ELR (cell line): ENCODE results near the gene UVRAG.
A peak's percentile ranks its signal among the peaks of the same experiment; 100 is the strongest.
"Not testable (repeated sequence)": the region's sequence is repeated elsewhere in the genome, so short reads cannot be mapped to it uniquely, and the experiment has no call there.

Experiments used
- DNase-seq: peaks from one replicate; pipeline ENCODE4 v3.0.0-alpha.2; 2015; ENCODE audit warnings: low read depth

Gene UVRAG

DNA sequence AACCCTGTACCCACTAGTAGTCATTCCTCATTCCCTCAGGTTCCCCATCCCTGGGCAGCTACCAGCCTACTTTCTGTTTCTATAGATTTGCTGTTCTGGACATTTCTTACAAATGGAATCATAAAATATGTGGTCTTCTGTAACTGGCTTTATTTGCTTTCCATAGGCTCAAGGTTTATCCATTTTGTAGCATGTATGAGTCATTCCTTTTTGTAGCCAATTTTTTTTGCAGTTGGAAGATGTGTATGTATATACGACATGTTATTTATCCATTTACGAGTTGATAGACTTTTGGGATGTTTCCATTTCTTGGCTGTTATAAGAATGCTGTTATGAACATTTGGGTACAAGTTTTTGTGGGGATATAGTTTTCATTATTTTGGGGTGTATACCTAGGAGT, 260.7 kb downstream of the UVRAG start:
- no peak for DNase-seq

DNA sequence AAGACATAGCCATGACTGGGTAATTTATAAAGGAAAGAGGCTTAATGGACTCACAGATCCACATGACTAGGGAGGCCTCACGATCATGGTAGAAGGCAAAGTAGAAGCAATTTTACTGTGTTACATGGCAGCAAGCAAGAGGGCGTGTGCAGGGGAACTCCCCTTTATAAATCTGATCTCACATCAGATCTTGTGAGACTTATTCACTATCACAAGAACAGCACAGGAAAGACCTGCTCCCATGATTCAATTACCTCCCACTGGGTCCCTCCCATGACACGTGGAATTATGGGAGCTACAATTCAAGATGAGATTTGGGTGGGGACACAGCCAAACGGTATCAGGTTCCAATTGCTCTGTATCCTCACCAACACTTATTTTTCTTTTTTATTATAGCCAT, 261.2 kb downstream of the UVRAG start:
- not testable (repeated sequence) for DNase-seq

DNA sequence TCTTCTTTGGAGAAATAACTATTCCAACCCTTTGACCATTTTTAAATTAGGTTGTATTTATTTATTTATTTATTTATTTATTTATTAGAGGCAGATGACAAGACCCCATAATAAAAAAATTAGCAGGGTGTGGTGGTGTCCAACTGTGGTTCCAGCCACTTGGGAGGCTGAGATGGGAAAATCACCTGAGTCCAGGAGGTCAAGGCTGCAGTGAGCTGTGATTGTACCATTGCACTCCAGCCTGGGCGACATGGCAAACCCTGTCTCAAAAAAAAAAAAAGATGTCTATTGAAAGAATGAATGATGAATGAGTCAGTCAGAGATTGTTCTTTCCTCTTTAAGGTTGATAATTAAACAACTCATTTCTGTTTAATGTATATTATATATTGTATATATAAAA, 261.7 kb downstream of the UVRAG start:
- DNase-seq: no peak

DNA sequence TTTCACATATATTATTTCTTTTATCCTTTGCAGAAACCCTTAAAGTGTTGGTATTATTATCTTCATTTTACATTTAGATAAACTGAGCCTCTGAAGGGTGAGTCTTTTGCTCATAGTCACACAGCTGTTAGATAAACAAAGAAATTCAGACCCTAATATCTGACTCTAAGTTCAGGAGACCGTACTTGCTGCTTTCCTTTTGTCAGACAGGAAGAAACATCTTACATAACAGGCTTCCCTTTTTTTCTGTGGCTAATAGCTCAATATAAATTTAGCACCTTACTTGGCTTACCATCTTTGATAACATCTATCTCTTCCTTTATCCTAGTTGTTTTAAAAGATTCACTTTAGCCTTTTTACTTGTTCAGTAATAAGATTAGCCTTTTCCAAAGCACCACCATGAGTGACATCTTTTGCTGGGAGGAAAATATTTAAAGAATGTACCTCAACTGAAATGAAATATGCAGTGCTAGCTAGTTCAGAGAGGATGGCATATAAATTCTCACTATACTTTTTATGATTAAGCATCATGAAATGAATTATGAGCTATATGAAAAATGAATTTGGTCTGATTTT, 262.7 kb downstream of the UVRAG start:
- no peak for DNase-seq

DNA sequence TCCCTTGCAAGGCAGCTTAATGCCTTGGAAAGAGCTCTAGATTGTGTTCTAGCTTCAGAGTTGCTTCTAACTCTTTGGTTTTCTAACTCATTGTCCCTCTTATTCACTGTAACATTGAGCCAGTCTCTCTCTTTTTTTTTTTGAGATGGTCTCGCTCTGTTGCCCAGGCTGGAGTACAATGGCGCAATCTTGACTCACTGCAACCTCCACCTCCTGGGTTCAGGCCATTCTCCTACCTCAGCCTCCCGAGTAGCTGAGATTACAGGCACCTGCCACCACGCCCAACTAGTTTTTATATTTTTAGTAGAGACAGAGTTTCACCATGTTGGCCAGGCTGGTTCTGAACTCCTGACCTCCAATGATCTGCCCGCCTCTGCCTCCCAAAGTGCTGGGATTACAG, 266.1 kb downstream of the UVRAG start:
- not testable (repeated sequence) for DNase-seq

DNA sequence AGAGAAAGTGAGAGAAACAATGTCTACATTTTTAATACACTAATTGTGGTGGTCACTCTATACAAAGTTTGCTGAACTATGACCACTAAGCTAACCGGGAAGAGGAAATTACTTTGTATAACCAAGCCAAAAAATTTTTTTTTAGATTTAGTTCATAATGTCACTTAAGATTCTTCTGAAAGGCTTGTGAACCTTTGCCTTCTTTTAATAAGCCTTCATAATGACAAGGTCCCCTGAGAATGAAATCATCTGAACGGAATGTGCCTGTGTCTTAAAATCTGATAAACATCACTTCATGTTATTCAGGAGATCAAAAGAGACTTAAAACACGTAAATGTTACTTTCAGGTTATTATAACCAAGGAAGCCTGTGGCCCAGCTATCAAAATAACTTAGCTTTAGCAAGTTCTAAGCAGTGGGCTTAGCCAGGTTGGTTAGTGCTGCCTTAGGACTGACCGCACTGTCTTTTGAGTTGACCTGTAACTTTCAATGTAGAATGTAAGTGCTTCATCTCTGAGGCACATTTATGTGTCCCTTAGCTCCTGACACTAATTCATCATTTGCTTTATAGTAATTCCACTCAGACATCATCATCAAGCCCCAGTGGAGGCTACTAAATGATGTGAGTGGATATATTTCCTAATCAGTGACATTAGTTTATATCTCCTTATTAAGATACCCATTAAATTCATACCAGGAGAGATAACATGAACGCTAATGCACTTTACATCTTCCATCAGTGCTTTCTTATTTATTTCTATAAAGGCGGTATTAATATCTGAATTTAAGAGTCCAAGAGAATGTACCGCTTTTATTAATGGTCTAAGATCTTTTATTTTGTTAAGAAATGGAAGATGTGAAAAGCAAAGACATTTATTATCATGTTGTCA, 268.8 kb downstream of the UVRAG start:
- peak; percentile 29 for DNase-seq

DNA sequence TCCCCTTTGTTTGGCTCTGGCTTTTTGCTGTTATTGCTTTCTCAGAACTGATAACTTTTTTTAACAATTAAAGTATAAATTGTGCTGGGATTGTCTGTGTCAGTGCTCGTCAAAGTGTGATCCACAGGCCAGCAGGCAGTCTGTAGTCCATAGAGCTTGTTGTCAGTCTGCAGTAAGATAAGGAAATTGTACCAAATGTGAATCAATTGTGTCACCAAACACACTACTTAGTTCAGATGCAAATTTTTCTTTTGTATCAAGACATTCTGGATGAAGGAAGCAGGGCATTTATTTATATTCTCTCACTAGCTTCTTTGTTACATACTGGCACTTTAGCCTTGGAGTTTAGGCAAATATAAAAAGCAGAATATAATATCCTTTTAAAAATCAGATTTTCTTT, 270.3 kb downstream of the UVRAG start:
- DNase-seq: no peak

DNA sequence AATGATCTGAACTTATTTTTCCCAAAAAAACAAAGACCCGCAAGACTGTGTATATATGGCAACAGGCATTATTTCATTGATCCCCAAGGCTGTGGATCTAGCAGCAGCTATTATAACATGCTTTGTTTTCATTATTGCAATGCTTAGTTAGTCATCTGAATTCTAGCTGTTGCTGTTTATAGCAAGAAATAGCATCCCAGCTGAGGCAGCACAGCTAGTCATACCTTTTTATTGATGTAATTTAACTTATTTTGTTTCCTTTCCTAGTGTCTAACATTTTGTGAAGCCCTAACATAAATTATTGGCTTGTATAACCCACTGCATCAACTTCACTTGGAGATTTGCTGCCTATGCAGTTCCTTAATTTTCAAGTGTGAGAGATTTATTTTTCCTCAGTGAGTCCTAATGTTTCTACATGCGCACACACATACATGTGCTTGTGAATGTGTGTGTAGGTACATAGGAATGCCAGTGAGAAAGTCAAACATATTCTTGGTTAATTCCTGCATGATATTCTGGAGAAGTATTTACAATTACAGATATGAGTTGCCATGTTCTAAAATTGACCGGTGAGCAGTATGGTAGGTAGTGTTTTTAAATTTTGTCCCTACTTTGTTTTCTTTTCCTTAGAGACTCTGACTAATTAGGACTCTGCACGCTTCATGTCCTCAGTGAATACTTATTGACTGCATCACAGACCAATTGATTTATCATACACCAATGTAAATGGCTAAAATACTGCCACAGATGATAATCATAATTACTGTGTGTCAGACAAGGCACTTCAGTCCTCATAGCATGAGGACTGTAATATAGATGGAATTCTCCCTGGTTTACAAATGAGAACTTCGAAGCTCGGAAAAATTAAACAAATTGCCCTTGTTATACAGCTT, 272.0 kb downstream of the UVRAG start:
- peak; percentile 67 for DNase-seq

DNA sequence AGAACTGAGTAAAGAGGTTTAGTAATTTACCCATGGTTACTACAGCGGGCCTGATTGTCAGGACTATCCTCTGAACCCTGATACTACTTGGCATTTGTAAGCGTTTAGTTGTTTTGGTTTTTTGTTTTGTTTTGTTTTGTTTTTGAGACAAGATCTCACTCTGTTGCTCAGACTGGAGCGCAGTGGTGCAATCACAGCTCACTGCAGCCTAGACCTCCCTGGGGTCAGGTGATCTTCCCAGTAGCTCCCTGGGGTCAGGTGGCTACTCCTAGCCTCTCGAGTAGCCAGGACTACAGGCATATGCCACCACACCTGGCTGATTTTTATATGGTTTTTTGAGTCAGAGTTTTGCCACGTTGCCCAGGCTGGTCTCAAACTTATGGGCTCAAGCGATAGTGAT, 272.7 kb downstream of the UVRAG start:
- no peak for DNase-seq

DNA sequence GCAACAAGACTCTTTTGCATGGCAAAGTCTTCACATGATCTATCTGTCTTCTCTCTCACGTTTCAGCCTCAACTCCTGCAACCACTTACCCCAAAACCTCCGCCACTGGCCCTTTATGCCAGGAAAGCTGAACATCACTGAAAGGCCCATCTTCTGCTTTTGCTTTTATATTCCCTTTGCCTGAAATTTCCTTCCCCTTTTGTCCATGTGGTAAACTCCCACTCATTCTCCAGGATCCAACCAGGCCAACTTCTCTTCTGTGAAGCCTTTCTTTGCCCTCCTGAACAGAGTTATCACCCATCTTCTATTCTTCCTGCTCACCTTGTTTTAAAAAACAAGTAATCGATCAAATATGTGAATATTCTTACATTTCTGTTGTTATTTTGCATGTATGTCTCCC, 273.5 kb downstream of the UVRAG start:
- no peak for DNase-seq

DNA sequence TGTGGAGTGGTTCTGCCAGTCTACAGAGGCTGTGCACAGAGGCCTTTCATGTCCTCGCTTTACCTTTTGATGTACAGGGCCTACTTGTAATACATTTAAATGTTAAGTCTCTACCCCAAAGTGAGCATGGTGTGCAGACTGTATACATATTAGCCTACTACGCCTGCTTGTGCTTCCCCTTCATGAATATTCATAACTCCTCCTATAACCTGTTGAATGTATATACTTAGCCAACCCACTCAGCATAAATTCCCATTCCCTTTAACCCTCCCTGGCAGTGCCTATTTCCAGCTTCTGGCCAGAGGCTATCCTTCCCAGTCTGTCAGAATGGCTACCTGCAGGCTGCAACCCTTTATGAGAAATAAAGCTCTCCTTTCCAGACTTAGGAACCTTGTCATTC, 275.2 kb downstream of the UVRAG start:
- no peak for DNase-seq

DNA sequence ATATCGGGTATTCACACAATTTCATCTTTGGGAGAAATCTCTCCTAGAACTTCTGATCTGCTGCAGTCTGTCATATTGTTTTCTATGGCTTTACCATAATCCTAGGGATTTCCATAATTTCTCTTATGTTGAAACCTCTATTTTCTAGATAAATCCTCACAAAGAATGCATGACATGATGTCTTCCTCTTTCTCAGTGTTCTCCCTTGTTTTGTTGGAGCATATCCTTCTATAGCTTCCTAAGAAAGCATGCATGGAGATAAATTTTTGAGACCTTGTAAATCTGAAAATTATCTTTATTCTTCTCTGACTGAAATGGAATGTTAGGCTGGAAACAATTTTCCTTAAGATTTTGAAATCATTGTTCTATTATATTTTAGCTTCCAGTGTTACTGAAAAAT, 275.8 kb downstream of the UVRAG start:
- no peak for DNase-seq

DNA sequence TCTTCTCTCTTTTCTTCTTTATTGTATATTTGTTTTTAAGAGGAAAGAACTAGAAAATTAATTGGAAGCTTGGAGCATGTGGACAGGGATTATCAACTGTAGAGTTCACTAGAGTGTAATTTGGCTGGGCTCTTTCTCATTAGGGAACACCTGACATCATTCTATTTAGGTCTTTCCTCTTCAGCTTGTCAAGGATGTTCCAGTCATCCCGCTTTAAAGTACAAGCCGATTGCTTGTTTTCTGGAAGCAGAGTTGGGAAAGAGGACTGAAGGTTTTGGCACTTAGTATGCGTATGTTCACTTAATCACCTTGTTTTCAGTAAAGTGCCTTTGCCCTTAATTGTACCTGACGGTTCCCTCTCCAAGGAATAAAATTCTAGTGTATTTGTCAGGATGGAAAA, 279.7 kb downstream of the UVRAG start:
- DNase-seq: no peak

DNA sequence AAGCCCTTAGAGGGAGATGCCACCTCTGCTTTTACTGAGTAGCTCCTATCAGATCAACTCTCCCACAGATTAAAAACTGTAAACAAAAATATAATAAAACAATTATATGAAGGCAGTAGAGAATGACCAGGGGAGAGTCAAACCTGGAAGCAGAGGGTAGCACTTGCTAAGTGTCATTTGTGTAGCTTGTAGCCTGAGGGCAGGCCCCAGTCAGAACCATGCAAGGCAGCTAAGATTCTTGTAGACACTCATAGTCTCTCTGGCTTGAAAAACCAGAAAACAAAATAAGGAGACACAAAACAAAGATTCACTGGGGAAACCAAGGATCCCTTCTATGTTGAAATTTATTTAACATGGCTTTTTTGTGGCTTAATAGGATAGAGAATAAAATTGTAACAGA, 280.9 kb downstream of the UVRAG start:
- no peak for DNase-seq

DNA sequence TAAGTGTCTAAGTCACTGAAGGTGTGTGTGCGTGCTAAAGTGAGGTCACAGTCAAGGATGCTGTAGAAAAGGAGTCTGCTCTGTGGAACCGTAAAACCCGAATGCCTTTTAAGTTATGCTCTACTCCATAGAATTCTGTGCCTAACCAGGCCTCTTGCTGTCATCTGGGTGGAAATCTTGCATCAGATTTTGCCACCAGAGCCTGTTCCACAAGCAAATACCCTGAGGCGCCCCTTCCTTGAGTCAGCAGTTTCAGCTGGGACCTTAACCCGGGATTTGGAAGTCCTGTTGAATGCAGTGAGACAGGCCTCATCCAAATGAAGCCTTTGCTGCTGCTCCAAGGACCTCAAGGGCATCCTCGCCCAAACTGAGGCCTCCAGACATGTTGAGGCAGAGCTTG, 281.5 kb downstream of the UVRAG start:
- DNase-seq: no peak

DNA sequence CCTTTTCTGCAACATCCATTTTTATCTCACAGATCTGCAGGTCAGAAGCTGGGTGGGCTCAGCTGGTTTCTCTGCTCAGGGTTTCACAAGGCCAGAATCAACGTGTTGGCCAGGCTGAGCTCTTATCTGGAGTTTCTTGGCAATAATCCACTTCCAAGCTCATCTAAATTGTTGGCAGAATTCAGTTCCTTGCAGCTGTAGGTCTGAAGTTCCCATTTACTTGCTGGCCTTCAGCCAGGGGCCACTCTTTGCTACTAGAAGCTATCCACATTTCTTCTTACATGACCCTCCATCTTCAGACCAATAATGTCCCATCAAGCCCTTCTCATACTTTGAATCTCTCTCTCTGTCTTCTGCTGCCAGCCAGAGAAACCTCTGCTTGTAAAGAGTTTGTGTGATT, 287.8 kb downstream of the UVRAG start:
- no peak for DNase-seq

DNA sequence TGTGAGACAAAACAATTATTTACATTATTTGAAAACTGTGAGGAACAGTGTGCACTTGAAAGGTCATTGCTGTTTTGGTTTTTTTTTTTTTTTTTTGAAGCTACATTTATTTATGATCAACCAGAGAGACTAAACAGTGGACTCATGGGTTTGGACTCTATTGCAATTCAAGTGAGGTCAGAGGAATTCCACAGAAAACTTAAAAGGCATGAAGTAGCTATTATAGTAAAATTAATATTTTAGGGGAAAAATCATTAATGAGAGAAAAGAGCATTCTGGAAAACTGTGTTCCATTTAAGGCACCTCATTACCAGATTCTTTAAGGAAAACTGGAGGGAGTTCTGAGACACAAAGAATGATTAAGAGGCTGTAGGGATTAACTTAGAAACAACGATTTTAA, 288.4 kb downstream of the UVRAG start:
- no peak for DNase-seq

DNA sequence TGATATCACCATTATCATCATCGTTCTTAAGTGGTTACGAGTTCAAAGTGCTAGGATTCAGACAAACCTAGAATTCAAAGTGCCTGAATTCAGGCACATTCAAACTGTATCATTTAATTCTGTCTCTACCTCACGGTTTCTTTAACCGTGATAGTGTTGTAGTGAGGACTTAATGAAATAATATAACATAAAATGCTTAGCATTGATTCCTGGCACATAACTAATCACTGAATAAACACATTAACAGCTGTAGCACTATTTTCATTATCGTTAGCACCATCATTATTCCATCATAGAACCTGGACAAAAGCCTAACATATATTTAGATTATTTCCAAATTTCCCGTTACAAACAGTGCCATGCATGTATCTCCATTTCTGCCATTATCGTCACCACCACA, 289.3 kb downstream of the UVRAG start:
- no peak for DNase-seq

DNA sequence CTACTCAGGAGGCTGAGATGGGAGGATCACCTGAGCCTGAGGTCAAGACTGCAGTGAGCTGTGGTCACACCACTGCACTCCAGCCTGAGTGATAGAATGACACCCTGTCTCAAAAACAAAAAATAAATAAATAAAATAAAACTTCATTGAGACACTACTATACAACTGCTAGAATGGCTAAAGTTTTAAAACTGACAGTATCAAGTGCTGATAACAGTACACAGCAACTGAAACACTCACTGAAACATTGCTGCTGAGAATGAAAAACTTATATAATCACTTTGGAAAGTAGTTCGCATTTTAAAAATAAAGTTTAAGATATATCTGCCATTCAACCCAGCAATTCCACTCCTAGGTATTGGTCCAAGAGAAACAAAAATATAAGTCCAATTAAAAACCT, 290.6 kb downstream of the UVRAG start:
- DNase-seq: no peak

DNA sequence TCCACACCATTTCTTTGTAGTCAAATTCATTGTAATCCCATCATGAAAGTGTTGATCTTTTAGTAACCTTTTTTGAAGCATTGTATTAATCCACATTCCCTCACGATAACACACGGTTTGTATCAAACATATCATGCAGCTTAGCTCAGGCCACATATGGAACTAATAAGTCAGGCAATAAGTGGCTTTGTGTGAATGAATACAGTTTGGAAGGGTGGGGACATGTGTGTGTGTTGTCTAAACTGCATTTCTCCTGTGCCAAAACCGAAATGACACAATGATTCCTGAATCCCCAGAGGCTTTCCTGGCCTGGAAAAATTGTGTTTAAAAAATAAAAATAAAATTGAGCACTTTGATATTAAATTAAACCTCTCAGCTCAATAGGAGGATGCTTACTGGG, 293.0 kb downstream of the UVRAG start:
- DNase-seq: no peak

DNA sequence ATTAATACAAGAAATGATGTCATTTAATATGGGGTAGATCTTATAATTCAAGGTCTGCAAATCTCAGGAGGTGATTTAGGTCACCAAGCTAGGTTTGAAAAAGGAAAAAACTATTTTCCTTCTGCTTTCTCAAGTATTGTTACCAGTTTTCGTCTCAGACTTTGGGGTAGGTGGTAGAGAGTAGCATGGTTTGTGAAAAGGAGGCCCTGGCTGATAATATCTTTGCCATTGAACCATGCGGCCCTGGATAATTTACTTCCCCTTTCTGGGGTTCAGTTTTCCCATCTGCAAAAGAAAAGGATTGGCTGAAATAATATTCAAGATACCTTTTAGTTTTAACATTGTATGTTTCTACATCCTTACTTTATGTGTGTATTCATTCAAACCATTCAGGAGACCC, 299.2 kb downstream of the UVRAG start:
- DNase-seq: no peak

DNA sequence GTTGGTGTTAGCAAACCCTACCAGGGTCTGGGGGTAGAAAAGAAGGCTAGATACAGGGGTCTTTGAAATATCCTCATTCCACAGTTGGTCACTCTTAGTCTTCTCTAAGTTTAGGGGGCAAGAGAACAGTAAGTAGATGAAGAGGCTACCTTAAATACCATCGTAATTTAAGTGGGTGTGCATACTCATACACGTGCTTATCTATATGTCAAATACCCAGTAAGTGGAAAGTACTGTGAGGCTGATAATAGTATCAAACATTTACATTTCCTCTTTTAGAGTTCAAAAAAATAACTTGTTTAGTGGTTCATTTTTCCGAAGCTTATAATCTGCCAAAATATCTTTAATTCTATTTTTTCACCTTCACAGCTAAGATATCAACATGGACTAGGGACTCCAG, 300.5 kb downstream of the UVRAG start:
- DNase-seq: no peak

DNA sequence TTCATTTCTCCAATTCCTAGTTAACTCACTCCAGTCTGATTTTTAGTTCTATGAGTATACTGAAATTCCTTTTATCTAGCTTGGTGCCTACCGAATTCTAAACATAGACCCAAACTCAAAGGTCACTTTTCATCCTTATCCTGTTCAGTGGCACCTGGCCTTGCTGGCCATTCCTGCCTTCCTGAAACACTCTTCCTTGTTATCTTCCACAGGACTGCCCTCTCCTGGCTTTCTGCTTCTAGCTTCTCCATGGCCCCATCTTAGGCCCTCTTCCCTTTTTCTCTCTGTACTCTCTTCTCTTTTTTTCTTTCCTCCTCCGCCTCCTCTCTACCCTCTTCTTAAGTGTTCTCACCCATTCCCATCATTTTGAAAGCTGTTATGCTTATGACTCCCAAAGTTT, 304.0 kb downstream of the UVRAG start:
- no peak for DNase-seq
